IPS-20b (cell line): ENCODE measurements around the gene PRRX1.

Experiments
- H3K27ac ChIP-seq: one replicate; pipeline ENCODE4 v1.5.1; 2013; ENCODE audit warnings: low read length
- H3K27me3 ChIP-seq: 2 replicates; pipeline ENCODE4 v1.6.1; 2013; ENCODE audit warnings: mild to moderate bottlenecking, low read length, inconsistent platforms; ENCODE audit not compliant: insufficient read depth
- H3K36me3 ChIP-seq: 2 replicates; pipeline ENCODE4 v1.6.1; 2013; ENCODE audit warnings: low read depth, mild to moderate bottlenecking, inconsistent platforms, low read length, moderate library complexity; ENCODE audit not compliant: insufficient read depth
- H3K4me1 ChIP-seq: 2 replicates; pipeline ENCODE4 v1.6.1; 2013; ENCODE audit warnings: mild to moderate bottlenecking, control low read depth, inconsistent platforms, low read length, moderate library complexity; ENCODE audit not compliant: insufficient read depth
- H3K4me3 ChIP-seq: 2 replicates; pipeline ENCODE4 v1.5.1; 2013; ENCODE audit warnings: mild to moderate bottlenecking, low read length, inconsistent platforms
- H3K9ac ChIP-seq: 2 replicates; pipeline ENCODE4 v1.6.1; 2013; ENCODE audit warnings: low read depth, mild to moderate bottlenecking, inconsistent platforms, low read length, moderate library complexity
- H3K9me3 ChIP-seq: 2 replicates; pipeline ENCODE4 v1.6.1; 2013; ENCODE audit warnings: mild to moderate bottlenecking, low read depth, low read length, inconsistent platforms; ENCODE audit not compliant: insufficient read depth

PRRX1 gene

DNA sequence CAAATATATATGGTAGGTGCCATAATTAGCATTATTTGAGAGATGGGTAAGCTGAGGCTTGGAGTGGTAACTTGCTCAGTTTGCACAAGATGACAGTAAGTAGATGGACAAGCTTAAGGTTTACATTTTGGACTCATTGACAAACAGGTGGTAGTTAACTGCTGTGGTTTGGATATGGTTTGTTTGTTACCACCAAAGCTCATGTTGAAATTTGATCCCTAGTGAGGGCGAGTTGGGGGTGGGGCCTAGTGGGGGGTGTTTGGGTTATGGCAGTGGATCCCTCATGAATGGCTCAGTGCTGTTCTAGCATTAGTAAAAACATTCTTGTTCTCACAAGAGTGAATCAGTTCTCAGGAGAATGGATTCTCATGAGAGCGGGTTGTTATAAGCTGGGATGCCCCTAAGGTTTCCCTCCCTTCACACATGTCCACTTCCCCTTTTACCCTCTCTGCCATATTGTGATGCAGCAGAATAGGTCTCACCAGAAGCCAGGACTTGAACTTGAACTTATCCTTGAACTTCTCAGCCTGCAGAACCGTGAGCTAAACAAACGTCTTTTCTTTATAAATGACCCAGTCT is 6.6 kb upstream of the PRRX1 start:
- Histone ChIP-seq H3K9ac (no peak overlapping the region), H3K27ac (no peak overlapping the region), H3K9me3 (no peaks in the 10 kb centered on the region), H3K4me3 (no peak overlapping the region), H3K36me3 (no peaks in the 10 kb centered on the region), H3K4me1 (peaks cover 24% of the 10 kb centered on the region; the same call in 1 of the 2 replicates), H3K27me3 (peaks cover 58% of the 10 kb centered on the region)

DNA sequence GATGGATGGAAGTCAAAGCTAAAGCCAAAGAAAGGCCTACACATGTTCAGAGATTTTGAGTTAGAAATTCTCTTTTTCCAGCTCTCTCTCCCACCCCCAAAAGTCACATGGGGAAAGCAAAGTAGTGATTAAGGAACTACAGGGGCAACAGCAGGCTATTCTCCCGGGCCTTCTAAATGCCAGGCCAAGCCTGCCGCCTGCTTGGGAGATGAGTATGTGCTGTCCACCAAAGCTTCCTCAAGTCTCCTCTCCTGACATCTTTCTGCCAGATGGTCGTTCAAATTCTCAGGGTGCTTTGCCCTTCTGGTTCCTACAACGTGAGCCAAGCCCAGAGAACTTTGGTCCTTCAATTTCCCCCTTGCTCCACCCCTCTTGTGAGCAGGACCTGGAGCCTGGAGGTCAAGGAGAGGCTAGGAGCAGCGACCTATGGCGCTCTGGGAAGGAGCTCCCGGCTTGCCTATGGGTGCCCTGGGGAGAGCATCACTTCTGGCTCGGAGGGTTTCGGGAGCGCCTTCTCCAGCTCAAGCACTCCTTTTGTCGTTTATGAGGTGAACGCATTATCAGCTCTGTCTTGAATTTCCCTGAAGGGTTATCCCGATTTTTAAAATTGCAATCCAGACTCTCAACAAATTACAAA is 4.4 kb upstream of the PRRX1 start:
- Histone ChIP-seq H3K36me3 (no peaks in the 10 kb centered on the region), H3K27ac (no peak overlapping the region), H3K27me3 (peaks cover 80% of the 10 kb centered on the region), H3K9me3 (no peaks in the 10 kb centered on the region), H3K4me1 (peaks cover 25% of the 10 kb centered on the region; the same call in 1 of the 2 replicates), H3K9ac (no peak overlapping the region), H3K4me3 (peak overlapping the region; percentile 47; the same call in 1 of the 2 replicates)

DNA sequence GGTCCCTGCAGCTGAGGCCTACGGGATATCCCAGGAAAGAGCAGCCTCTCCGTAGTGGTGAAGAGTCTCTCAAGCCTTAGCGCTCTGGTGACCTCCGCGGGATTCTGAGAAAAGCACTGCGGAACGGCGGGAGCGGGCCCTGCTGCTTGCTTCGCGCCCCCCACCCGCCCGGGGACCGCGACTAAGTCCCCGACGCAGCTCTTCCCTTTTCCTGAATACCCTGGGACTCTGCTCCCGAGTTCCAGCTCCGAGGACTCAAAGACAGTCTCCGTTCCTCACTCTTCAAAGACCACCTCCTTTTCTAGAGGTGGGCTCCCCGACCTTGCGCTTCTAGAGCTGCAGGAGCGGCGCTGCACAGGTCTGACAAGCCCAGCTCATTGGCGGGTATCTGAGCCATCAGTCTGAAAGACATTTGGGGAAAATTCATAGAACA is 3.6 kb upstream of the PRRX1 start:
- Histone ChIP-seq H3K9me3 (no peaks in the 10 kb centered on the region), H3K4me1 (peaks cover 25% of the 10 kb centered on the region; the same call in 1 of the 2 replicates), H3K27me3 (peaks cover 88% of the 10 kb centered on the region), H3K36me3 (no peaks in the 10 kb centered on the region), H3K27ac (no peak overlapping the region), H3K4me3 (peak overlapping the region; percentile 47; the same call in 1 of the 2 replicates), H3K9ac (no peak overlapping the region)

DNA sequence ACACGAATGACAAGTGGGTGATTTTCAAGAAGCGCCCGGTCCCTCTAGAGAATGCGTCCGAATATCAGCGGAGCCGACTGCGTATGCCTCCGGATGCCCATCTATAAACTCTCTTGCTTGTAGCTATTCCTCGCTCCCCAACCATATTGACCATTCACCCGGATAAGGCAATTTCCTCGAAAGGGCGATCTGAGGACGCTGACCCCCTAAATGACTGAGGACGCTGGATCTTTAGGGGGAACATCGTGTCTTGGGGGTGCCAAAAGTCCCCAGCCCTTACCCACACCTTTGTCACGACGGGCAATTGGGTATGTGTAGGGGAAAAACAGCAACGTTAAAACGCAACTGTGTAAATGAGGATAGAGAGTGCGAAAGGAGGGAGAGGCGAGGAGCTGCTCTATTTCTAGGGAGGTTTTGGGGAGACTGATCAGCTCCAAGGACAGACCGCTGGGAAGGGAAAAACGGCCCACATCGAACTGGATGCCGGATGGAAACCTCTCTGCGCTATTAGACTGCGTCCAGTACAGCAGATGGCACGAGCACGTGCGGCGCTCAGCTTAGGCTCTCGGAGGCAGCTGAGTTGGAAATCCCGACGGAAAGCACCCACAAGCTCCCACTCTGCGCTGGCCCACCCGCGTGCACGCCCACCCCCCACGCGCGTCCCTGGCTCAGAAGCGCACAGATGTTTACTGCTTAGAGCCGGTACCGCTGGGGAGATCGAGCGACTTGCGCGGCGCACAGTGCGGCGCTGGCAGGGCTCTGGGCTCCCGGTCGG is 2.9 kb upstream of the PRRX1 start:
- no peaks in the 10 kb centered on the region for H3K36me3 ChIP-seq
- no peak overlapping the region for H3K9ac ChIP-seq
- peaks cover 25% of the 10 kb centered on the region; the same call in 1 of the 2 replicates for H3K4me1 ChIP-seq
- H3K4me3 ChIP-seq = peak overlapping the region; percentile 45
- H3K9me3 ChIP-seq = no peaks in the 10 kb centered on the region
- H3K27ac ChIP-seq = no peak overlapping the region
- peaks cover 95% of the 10 kb centered on the region for H3K27me3 ChIP-seq

DNA sequence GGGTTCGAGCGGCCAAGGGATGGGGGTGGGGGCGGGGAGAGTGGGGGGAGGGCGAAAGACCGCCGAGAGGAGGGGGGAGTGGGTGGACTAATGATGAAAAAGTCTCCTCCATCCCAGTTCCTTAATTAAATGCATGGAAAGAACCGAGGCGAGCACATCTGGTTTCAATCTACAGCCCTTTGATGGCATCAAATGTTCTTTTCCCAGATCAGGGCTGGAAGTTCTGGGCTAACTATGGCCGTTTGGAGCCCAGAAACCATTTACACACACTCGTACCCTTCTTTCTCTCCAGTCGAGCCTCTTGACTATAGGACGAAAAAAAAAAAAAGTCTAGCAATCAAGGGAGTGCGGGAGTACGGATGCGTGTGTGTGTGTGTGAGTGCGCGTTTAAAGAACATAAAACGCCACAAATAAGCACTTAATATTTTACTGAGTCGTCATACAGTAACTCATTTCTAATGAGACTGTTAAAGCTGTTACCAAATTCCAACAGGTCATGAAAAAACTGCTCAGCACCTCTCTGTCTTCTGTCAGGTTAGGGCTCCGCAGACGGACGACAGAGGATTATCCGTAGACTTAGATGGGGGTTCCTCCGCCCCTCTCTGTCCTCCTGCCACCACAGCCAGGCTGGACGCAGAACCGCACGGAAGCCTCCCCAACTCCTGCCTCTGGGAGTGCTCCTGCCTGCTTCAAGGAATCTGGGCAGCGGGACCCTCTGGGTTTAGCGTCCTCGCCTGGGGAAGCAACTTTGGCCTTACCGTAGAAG is 2.1 kb upstream of the PRRX1 start:
- peak overlapping the region; percentile 64 for H3K4me3 ChIP-seq
- H3K27me3 ChIP-seq = peaks cover 99% of the 10 kb centered on the region
- peaks cover 25% of the 10 kb centered on the region; the same call in 1 of the 2 replicates for H3K4me1 ChIP-seq
- H3K9me3 ChIP-seq = no peaks in the 10 kb centered on the region
- H3K27ac ChIP-seq = no peak overlapping the region
- H3K9ac ChIP-seq = no peak overlapping the region
- H3K36me3 ChIP-seq = no peaks in the 10 kb centered on the region

DNA sequence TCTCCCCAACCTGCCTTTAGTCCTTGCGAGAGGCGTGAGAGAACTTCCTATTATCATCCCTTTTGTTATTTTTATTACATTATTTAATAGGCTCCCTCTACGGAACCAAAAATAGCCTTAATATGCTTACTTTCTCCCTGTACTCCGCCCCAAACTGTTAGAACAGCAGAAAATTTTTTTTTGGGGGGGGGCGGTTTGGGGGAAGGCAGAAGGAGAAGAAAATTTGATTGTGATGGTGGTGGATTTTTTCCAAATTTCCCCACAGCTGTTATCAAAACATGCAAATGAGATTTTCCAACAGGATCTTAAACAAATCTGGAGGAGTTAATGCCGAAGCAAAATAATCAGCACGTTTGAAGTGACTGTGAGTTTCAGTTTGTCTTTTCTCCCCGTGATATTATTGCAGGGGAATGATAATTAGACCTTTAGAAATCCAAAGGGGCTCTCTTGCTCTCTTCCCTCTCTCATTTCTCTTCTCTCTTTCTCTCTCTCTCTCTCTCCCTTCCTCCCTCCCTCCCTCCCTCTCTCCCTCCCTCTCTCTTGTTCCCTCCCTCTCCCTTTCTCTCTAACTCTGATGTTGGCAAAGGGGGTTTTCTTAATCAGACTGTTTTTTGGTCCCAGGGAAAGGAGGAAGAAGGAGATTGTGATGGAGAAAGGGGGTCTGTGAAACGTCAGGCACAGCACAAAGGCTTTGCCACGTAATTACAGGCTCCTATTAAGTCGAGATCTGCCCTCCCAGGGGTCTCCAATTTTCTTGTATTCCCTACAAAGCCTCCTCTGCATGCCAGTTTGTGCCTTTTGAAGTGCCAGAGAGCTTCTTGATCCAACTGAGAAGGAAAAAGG is 1.1 kb upstream of the PRRX1 start:
- H3K27me3 ChIP-seq = peaks cover 100% of the 10 kb centered on the region
- H3K27ac ChIP-seq = no peak overlapping the region
- H3K9ac ChIP-seq = no peak overlapping the region
- H3K9me3 ChIP-seq = no peaks in the 10 kb centered on the region
- peak overlapping the region; percentile 64 for H3K4me3 ChIP-seq
- peaks cover 19% of the 10 kb centered on the region; the same call in 1 of the 2 replicates for H3K4me1 ChIP-seq
- no peaks in the 10 kb centered on the region for H3K36me3 ChIP-seq

DNA sequence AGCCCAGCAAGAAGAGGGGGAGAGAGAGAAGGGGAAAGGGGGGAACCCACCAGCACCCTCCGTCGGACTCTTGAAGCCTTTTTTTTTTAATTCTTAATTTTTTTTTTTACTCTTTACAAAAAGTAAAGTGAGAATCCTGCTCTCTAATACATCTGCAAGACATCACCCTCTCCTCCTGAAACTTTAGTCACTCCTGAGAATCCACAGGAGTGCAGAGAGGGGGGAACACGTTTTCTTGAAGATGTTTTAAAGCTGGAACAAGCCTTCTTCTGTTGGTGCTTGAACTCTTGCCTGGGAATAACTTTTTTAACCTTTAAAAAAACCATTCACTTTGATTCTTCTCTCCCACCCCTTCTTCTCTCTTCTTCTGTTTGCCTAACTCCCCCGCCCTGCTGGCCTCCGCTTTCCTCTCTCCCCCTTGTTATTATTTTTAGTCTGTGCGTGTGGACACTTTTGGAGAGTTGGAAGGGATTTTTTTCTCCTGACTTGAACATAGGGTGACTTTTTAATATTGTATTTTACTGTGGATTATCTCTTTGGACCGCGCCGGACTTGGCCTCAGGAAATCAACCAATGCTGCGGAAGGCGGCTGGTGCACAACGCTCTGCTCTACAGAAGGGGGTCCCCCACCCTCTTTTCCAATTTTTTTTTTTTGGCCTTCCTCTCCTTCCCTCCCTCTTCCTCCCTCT is 383 bp upstream of the PRRX1 start:
- H3K9ac ChIP-seq = no peak overlapping the region
- H3K27ac ChIP-seq = no peak overlapping the region
- H3K9me3 ChIP-seq = no peaks in the 10 kb centered on the region
- peaks cover 100% of the 10 kb centered on the region for H3K27me3 ChIP-seq
- peak overlapping the region; percentile 64 for H3K4me3 ChIP-seq
- H3K4me1 ChIP-seq = peaks cover 19% of the 10 kb centered on the region; the same call in 1 of the 2 replicates
- no peaks in the 10 kb centered on the region for H3K36me3 ChIP-seq

DNA sequence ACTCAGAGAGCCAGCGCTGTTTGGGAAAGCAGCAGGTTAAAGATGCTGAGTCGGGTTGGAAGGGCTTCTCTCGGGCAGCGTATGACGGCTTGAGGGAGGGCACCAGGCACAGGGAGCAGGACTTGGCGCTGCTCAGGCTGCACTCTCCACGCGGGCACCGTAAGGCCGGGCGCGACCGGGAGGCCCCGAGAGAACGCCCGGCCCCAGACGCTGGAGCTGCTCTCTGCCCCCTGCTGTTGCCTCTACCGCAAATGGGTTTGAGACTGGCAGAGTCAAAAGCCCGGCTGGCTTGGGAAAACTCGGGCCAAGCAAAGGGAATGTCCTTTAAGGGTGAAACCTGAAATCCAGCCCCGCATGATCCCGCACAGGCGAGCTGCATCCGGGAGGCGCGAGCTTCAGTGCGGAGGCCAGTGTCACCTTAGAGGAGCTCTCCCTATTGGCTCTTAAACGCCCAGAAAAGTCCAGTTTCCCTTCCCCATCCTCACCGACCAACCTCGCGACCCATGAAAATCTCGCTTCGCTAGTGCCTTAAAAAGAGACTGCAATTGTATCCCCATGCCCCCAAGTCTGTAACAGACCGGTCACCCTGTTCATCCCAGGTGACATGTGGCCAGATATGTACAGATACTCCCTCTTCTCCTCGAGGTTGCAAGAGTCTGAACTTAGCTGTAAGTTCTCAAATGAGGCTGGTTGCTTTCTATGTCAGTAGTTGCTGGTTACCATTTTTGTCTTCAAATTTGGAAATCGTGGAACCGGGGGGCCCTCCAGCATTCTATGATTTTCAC is 1.1 kb downstream of the PRRX1 start:
- Histone ChIP-seq H3K4me3 (peak overlapping the region; percentile 64; the same call in 1 of the 2 replicates), H3K9me3 (no peaks in the 10 kb centered on the region), H3K27ac (no peak overlapping the region), H3K27me3 (peaks cover 100% of the 10 kb centered on the region), H3K36me3 (no peaks in the 10 kb centered on the region), H3K9ac (no peak overlapping the region), H3K4me1 (peaks cover 22% of the 10 kb centered on the region; the same call in 1 of the 2 replicates)

DNA sequence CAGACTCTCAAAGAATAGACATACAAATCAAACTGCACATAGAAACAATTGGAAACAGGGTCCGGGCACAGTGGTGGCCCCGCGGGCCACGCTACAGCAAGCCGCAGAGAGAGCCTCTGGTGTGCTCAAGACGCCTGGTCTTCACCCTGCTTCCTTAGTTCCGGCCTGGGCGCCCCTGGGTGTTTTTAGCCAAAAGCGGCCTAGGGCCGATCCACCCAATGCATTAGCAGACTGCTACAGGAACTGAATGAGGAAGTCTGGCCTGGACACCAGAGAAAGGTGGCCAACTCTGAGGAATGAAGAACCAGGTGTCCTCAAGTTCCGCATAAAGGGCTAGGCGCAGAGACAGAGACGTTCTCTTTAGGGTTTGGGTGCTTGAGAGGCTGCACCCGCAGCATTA is 1.7 kb downstream of the PRRX1 start:
- Histone ChIP-seq H3K4me1 (peaks cover 22% of the 10 kb centered on the region; the same call in 1 of the 2 replicates), H3K27ac (no peak overlapping the region), H3K9ac (no peak overlapping the region), H3K36me3 (no peaks in the 10 kb centered on the region), H3K27me3 (peaks cover 100% of the 10 kb centered on the region), H3K4me3 (no peak overlapping the region), H3K9me3 (no peaks in the 10 kb centered on the region)
